HG03196 (cell line): ENCODE data around the gene ZNF382.

Source experiments
- ATAC-seq: cut with Tn5 transposase; IDR thresholded peaks from one replicate; pipeline ENCODE4 v1.9.1; 2021; ENCODE audit not compliant: unreplicated experiment

Gene ZNF382

DNA sequence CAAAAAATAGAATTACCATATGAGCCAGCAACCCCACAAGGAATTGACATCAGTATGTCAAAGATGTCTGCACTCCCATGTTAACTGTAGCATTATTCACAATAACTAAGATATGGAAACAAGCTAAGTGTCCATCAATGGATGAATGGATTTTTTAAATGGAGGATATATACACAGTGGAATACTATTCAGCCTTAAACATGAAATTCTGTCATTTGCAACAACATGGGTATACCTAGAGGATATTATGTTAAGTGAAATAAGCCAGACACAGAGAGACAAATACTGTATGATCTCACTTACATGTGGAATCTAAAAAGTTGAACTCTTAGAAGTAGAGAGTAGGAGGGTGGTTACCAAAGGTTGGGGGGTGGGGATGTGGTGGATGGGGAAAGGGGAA lies 74.3 kb downstream of the ZNF382 start:
- no peak for ATAC-seq
